A549 treated with AZD9567 at 1 μM for 4 hours (cell line): ENCODE measurements around the gene SIGMAR1. TPM values are rescaled to one million over a fixed set of nuclear protein-coding genes. Genes with fewer than 3 reads are reported as not detected.

Experiments
- total RNA-seq: library from RNA; stranded (reverse); fragments of 200-300 nt; extraction: Qiagen RNA extraction; gene quantifications from 5 replicates; pipeline ENCODE4 v1.2.3, GENCODE V29; 2022; ENCODE audit not compliant: insufficient read depth

The SIGMAR1 gene
- total RNA-seq: 169 to 208 TPM (median 204 TPM) in 5 replicates

DNA sequence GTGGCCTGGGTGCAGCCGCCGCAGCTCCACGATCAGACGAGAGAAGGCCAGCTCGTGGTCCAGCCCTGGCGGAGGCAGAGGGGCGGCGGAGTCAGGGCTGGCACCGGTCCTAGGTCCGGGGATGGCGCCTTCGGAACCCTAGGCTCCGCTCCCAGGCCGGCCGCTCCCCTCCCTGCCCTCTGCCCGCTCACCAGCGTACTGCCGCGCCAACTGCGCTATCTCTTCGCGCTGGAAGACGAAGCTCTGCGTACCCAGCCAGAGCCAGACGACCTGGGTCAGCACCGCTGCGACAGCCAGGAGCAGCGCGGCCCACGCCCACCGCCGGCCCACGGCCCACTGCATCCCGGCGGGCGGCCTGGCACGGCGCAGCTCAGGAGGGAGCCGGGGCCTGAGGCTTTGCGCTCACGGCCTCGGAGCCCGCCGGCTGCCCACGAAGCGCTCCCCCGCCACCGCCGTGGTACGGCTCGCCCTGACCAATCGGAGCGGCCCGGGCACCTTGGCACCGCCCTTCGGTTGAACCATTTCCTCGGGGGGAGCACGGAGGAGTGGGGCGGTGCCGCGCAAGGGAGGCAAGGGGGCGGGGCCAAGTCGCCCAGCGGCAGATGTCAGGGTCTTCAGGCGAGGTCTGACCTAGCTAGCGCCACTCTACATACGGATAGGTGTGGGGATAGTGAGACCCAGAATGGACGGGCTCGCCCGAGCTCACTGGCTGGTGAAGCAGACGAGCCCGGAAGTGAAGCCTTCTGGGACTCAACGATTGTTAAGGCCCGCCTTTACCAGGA lies at the start of gene SIGMAR1:
SIGMAR1 (minus strand) TSS at position 432 of the 782 bp plus-strand sequence; CDS start at position 342, 90 bp downstream.

DNA sequence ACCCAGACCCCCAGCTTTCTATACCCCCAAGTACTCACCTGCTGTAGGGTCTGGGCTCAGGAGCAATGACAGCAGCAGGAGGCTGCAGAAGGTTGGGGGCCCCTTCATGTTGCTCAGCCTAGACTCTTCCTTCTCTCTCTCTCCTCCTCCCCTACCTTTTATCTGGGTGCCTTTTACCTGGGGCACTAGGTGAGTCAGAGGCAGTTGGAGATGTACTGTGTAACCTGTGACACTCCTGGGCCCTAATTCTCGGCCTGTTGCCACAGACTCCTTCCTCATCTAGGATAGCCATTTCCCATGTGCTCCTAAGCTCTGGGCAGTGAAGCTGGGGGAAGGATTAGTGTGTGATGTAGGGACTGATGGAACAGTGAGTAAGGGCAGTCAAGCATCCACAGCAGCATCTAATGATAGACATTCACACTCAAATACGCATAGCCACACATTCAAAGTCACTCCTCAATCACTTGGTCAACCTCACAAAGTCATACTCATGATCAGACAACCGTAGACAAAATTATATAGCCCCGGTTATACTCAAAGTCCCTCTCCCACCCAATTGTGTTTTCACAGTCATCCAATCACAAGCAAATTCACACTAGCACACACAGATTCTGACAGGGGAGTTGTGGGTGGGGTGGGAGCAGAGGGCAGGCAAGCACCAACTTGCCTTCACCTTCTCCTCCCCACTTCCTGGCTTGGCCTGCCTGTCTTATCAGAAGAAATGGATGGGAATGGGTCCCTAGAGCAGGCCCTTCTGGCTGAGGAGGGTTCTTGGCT lies 25.1 kb upstream of the SIGMAR1 start, which contains the start of gene CCL27:
CCL27 (minus strand) TSS at position 132 of the 777 bp plus-strand sequence; CDS start at position 108, 24 bp downstream.

GRCh38 chr9:34651876-34652601 lies 14.5 kb upstream of the SIGMAR1 start, which contains the start of gene IL11RA:
IL11RA (plus strand) TSS chr9:34652185; CDS start chr9:34655218, 3,033 bp downstream.

GRCh38 chr9:34646211-34647083 lies 8.9 kb upstream of the SIGMAR1 start, which contains the start of gene GALT:
GALT (plus strand) TSS chr9:34646675; CDS start chr9:34646705, 30 bp downstream.

DNA sequence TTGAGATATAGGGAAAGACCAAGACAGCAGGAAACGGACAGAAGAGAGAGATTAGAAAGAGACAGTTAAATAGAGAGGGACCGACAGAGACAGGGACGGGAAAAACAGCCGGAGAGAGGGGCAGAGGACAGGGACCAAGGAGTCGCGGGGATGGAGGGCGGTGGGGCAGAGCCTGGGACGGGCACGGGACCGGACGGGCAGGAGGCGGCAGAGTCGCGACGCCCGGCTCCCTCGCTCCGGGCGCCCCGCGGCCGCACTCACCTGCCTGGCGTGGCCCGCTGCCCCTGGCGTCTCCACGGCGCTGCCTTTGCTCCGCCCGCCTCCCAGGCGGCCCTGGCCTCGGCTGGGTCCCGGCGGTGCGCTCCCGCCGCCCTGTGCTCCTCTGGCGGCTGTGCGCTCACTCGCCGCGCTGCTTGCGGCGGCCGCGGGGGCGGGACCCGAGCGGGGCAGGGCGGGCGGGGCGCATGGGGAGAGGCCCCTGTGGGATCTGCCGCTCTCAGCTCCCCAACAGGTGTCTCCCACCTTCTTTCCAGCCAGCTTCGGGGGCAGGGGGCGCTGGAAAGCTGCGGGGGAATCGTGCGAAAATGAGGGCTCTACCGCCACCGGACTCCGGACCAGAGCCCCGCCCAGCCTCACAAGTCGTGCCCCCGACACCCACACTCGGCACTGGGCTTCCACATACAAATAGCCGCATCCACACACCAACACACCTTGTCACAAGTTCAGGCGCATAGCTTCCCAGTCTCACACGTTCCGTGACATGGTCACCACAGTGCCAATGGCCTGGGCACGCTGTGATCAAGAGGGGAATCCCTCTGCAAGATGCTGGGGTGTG lies 8.7 kb downstream of the SIGMAR1 start, which contains the start of gene ARID3C:
ARID3C (minus strand) TSS at position 411 of the 835 bp plus-strand sequence. CDS start 1,052 bp downstream, outside the sequence.

GRCh38 chr9:34620061-34620994 lies 17.3 kb downstream of the SIGMAR1 start, which contains the start of gene DCTN3:
DCTN3 (minus strand) TSS chr9:34620495; CDS start chr9:34620464, 31 bp downstream.

GRCh38 chr9:34611811-34612787 lies 25.5 kb downstream of the SIGMAR1 start, which contains the start of gene RPP25L:
RPP25L (minus strand) TSS chr9:34612097; CDS start chr9:34611296, 801 bp downstream.

DNA sequence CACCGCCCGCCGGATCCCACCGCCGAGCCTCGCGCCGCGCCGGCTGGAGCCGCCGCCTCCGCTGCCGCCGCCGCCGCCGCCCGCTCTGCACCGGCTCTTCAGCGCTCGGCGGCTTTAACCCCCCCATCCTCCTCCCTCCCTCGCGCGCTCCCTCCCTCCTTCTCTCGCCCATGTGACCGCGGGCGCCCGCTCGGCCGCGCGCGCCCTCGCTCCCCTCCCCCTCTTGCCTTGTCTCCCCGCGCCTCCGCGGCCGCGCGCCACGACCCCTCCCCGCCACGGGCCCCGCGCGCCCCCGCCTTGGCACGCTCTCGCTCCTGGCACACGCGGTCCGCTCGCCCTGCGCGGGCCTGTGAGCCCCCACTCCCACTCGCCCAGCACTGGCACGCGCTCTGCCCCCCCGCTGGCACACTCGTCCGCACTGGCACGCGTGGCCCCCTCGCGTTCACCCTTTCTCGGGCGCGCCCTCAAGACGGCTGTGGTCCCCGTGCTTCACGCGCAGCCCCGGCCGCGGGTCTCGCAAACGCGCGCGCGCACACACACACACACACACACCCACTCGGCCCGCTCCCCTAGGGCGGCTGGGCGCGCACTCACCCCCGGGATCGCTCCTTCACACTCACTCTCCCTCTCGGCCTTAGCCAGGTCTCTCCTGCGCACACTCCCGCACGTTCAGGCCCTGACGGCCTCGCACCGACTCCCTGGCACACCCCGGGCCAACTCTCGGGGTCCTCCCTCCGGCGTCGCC lies 47.8 kb downstream of the SIGMAR1 start, which contains the start of gene CNTFR:
CNTFR (minus strand) TSS at position 89 of the 745 bp plus-strand sequence. CDS start 20,743 bp downstream, outside the sequence.

Other genes with a start within 250 kb of the SIGMAR1 start
- gene FAM219A, start 179.2 kb downstream of the SIGMAR1 start, total RNA-seq: 17.4 to 19.1 TPM (median 18.6 TPM) in 5 replicates
- 0.07 to 0.78 TPM (median 0.26 TPM) in 5 replicates for gene DNAI1, start 179.0 kb downstream of the SIGMAR1 start, total RNA-seq
- 1.9 to 2.3 TPM (median 2.0 TPM) in 4 of 5 replicates, not detected in the other for gene ENHO, start 114.8 kb downstream of the SIGMAR1 start, total RNA-seq
- 0.03 to 0.21 TPM (median 0.16 TPM) in 4 of 5 replicates, not detected in the other for gene CNTFR, start 48.1 kb downstream of the SIGMAR1 start, total RNA-seq
- 34.7 to 48.6 TPM (median 45.6 TPM) in 5 replicates for gene RPP25L, start 25.7 kb downstream of the SIGMAR1 start, total RNA-seq
- 110 to 122 TPM (median 111 TPM) in 5 replicates for gene DCTN3, start 17.3 kb downstream of the SIGMAR1 start, total RNA-seq
- 0.14 to 0.35 TPM (median 0.25 TPM) in 4 of 5 replicates, not detected in the other for gene ARID3C, start 8.7 kb downstream of the SIGMAR1 start, total RNA-seq
- gene GALT, start 8.9 kb upstream of the SIGMAR1 start, total RNA-seq: 17.9 to 23.3 TPM (median 20.5 TPM) in 5 replicates
- 6.2 to 8.2 TPM (median 6.9 TPM) in 5 replicates for gene IL11RA, start 14.4 kb upstream of the SIGMAR1 start, total RNA-seq
- 0.22 to 0.24 TPM (median 0.22 TPM) in 3 of 5 replicates, not detected in the others for gene CCL27, start 24.9 kb upstream of the SIGMAR1 start, total RNA-seq
- gene CCL19, start 53.5 kb upstream of the SIGMAR1 start, total RNA-seq: not detected in 5 replicates
- gene CCL21, start 72.3 kb upstream of the SIGMAR1 start, total RNA-seq: not detected in 5 replicates